ENCODE data around the gene CD163.

Gene CD163

GRCh38 chr12:7496451-7496850, 7.1 kb downstream of the CD163 start:
- H3K27ac ChIP-seq (ENCODE audit: low read length): no peak overlapping the region
- H3K9me3 ChIP-seq (ENCODE audit: control insufficient read depth in 1 of 2, low read length in 2 of 2): no peaks in the 10 kb centered on the region
- H3K4me3 ChIP-seq (ENCODE audit: low read depth in 1 of 2, low read length in 2 of 2): no peak overlapping the region
- no peaks in the 10 kb centered on the region for H3K36me3 ChIP-seq (ENCODE audit: control insufficient read depth in 1 of 2, insufficient read depth in 2 of 2, low read length in 2 of 2)
- no peaks in the 10 kb centered on the region for H3K27me3 ChIP-seq (ENCODE audit: low read depth, low read length)
- H3K4me1 ChIP-seq (ENCODE audit: control insufficient read depth in 1 of 2, insufficient read depth in 2 of 2, low read length in 2 of 2): no peaks in the 10 kb centered on the region

- Histone ChIP-seq H3K27ac (ENCODE audit: low read length) (no peak overlapping the region), H3K9me3 (ENCODE audit: control insufficient read depth in 1 of 2, low read length in 2 of 2) (no peaks in the 10 kb centered on the region), H3K36me3 (ENCODE audit: control insufficient read depth in 1 of 2, insufficient read depth in 2 of 2, low read length in 2 of 2) (no peaks in the 10 kb centered on the region), H3K4me1 (ENCODE audit: control insufficient read depth in 1 of 2, insufficient read depth in 2 of 2, low read length in 2 of 2) (no peaks in the 10 kb centered on the region), H3K27me3 (ENCODE audit: low read depth, low read length) (no peaks in the 10 kb centered on the region), H3K4me3 (ENCODE audit: low read depth in 1 of 2, low read length in 2 of 2) (no peak overlapping the region)
Observed at GRCh38 chr12:7495136-7495535, 8.4 kb downstream of the CD163 start.

GRCh38 chr12:7493006-7493405, 10.6 kb downstream of the CD163 start:
- H3K4me3 ChIP-seq (ENCODE audit: low read depth in 1 of 2, low read length in 2 of 2): peak overlapping the region in 1 of 2 donors; percentile 14

GRCh38 chr12:7486512-7486911, 17.1 kb downstream of the CD163 start:
- Histone ChIP-seq H3K9me3 (ENCODE audit: control insufficient read depth in 1 of 2, low read length in 2 of 2) (no peaks in the 10 kb centered on the region), H3K4me3 (ENCODE audit: low read depth in 1 of 2, low read length in 2 of 2) (no peak overlapping the region), H3K27me3 (ENCODE audit: low read depth, low read length) (no peaks in the 10 kb centered on the region), H3K27ac (ENCODE audit: low read length) (no peak overlapping the region), H3K4me1 (ENCODE audit: control insufficient read depth in 1 of 2, insufficient read depth in 2 of 2, low read length in 2 of 2) (no peaks in the 10 kb centered on the region), H3K36me3 (ENCODE audit: control insufficient read depth in 1 of 2, insufficient read depth in 2 of 2, low read length in 2 of 2) (no peaks in the 10 kb centered on the region)

More at GRCh38 chr12:7493006-7493405, 10.6 kb downstream of the CD163 start:
- H3K36me3 ChIP-seq (ENCODE audit: control insufficient read depth in 1 of 2, insufficient read depth in 2 of 2, low read length in 2 of 2): no peaks in the 10 kb centered on the region
- H3K9me3 ChIP-seq (ENCODE audit: control insufficient read depth in 1 of 2, low read length in 2 of 2): no peaks in the 10 kb centered on the region
- H3K27ac ChIP-seq (ENCODE audit: low read length): no peak overlapping the region
- no peaks in the 10 kb centered on the region for H3K4me1 ChIP-seq (ENCODE audit: control insufficient read depth in 1 of 2, insufficient read depth in 2 of 2, low read length in 2 of 2)
- H3K27me3 ChIP-seq (ENCODE audit: low read depth, low read length): no peaks in the 10 kb centered on the region

GRCh38 chr12:7485095-7485494, 18.5 kb downstream of the CD163 start:
- no peak overlapping the region for H3K4me3 ChIP-seq (ENCODE audit: low read depth in 1 of 2, low read length in 2 of 2)
- no peaks in the 10 kb centered on the region for H3K4me1 ChIP-seq (ENCODE audit: control insufficient read depth in 1 of 2, insufficient read depth in 2 of 2, low read length in 2 of 2)
- H3K27me3 ChIP-seq (ENCODE audit: low read depth, low read length): no peaks in the 10 kb centered on the region
- no peaks in the 10 kb centered on the region for H3K9me3 ChIP-seq (ENCODE audit: control insufficient read depth in 1 of 2, low read length in 2 of 2)
- H3K36me3 ChIP-seq (ENCODE audit: control insufficient read depth in 1 of 2, insufficient read depth in 2 of 2, low read length in 2 of 2): no peaks in the 10 kb centered on the region
- H3K27ac ChIP-seq (ENCODE audit: low read length): no peak overlapping the region

- no peaks in the 10 kb centered on the region for H3K27me3 ChIP-seq (ENCODE audit: low read depth, low read length)
Observed at GRCh38 chr12:7483343-7483742, 20.2 kb downstream of the CD163 start.

GRCh38 chr12:7479771-7480170, 23.8 kb downstream of the CD163 start:
- Histone ChIP-seq H3K27ac (ENCODE audit: low read length) (no peak overlapping the region), H3K4me1 (ENCODE audit: control insufficient read depth in 1 of 2, insufficient read depth in 2 of 2, low read length in 2 of 2) (no peaks in the 10 kb centered on the region), H3K36me3 (ENCODE audit: control insufficient read depth in 1 of 2, insufficient read depth in 2 of 2, low read length in 2 of 2) (no peaks in the 10 kb centered on the region), H3K27me3 (ENCODE audit: low read depth, low read length) (no peaks in the 10 kb centered on the region), H3K9me3 (ENCODE audit: control insufficient read depth in 1 of 2, low read length in 2 of 2) (no peaks in the 10 kb centered on the region), H3K4me3 (ENCODE audit: low read depth in 1 of 2, low read length in 2 of 2) (no peak overlapping the region)

More at GRCh38 chr12:7483343-7483742, 20.2 kb downstream of the CD163 start:
- no peak overlapping the region for H3K27ac ChIP-seq (ENCODE audit: low read length)
- no peaks in the 10 kb centered on the region for H3K9me3 ChIP-seq (ENCODE audit: control insufficient read depth in 1 of 2, low read length in 2 of 2)
- no peaks in the 10 kb centered on the region for H3K36me3 ChIP-seq (ENCODE audit: control insufficient read depth in 1 of 2, insufficient read depth in 2 of 2, low read length in 2 of 2)
- H3K4me3 ChIP-seq (ENCODE audit: low read depth in 1 of 2, low read length in 2 of 2): no peak overlapping the region
- H3K4me1 ChIP-seq (ENCODE audit: control insufficient read depth in 1 of 2, insufficient read depth in 2 of 2, low read length in 2 of 2): no peaks in the 10 kb centered on the region

- H3K9me3 ChIP-seq (ENCODE audit: control insufficient read depth in 1 of 2, low read length in 2 of 2): peaks cover 0 to 2% of the 10 kb centered on the region in 2 donors
- H3K36me3 ChIP-seq (ENCODE audit: control insufficient read depth in 1 of 2, insufficient read depth in 2 of 2, low read length in 2 of 2): no peaks in the 10 kb centered on the region
- no peaks in the 10 kb centered on the region for H3K4me1 ChIP-seq (ENCODE audit: control insufficient read depth in 1 of 2, insufficient read depth in 2 of 2, low read length in 2 of 2)
- H3K4me3 ChIP-seq (ENCODE audit: low read depth in 1 of 2, low read length in 2 of 2): no peak overlapping the region
- no peak overlapping the region for H3K27ac ChIP-seq (ENCODE audit: low read length)
- H3K27me3 ChIP-seq (ENCODE audit: low read depth, low read length): no peaks in the 10 kb centered on the region
Observed at GRCh38 chr12:7472060-7472459, 31.5 kb downstream of the CD163 start.

GRCh38 chr12:7460375-7461259, 43.0 kb downstream of the CD163 start:
- Histone ChIP-seq H3K4me1 (ENCODE audit: control insufficient read depth in 1 of 2, insufficient read depth in 2 of 2, low read length in 2 of 2) (no peaks in the 10 kb centered on the region), H3K4me3 (ENCODE audit: low read depth in 1 of 2, low read length in 2 of 2) (no peak overlapping the region), H3K27ac (ENCODE audit: low read length) (no peak overlapping the region), H3K9me3 (ENCODE audit: control insufficient read depth in 1 of 2, low read length in 2 of 2) (no peaks in the 10 kb centered on the region), H3K36me3 (ENCODE audit: control insufficient read depth in 1 of 2, insufficient read depth in 2 of 2, low read length in 2 of 2) (no peaks in the 10 kb centered on the region), H3K27me3 (ENCODE audit: low read depth, low read length) (no peaks in the 10 kb centered on the region)

GRCh38 chr12:7459973-7460372, 43.6 kb downstream of the CD163 start:
- Histone ChIP-seq H3K9me3 (ENCODE audit: control insufficient read depth in 1 of 2, low read length in 2 of 2) (no peaks in the 10 kb centered on the region), H3K4me1 (ENCODE audit: control insufficient read depth in 1 of 2, insufficient read depth in 2 of 2, low read length in 2 of 2) (no peaks in the 10 kb centered on the region), H3K27ac (ENCODE audit: low read length) (no peak overlapping the region), H3K27me3 (ENCODE audit: low read depth, low read length) (no peaks in the 10 kb centered on the region), H3K4me3 (ENCODE audit: low read depth in 1 of 2, low read length in 2 of 2) (no peak overlapping the region), H3K36me3 (ENCODE audit: control insufficient read depth in 1 of 2, insufficient read depth in 2 of 2, low read length in 2 of 2) (no peaks in the 10 kb centered on the region)

GRCh38 chr12:7451756-7452155, 51.8 kb downstream of the CD163 start:
- Histone ChIP-seq H3K36me3 (ENCODE audit: control insufficient read depth in 1 of 2, insufficient read depth in 2 of 2, low read length in 2 of 2) (no peaks in the 10 kb centered on the region), H3K27me3 (ENCODE audit: low read depth, low read length) (no peaks in the 10 kb centered on the region), H3K4me3 (ENCODE audit: low read depth in 1 of 2, low read length in 2 of 2) (no peak overlapping the region), H3K4me1 (ENCODE audit: control insufficient read depth in 1 of 2, insufficient read depth in 2 of 2, low read length in 2 of 2) (no peaks in the 10 kb centered on the region), H3K27ac (ENCODE audit: low read length) (no peak overlapping the region), H3K9me3 (ENCODE audit: control insufficient read depth in 1 of 2, low read length in 2 of 2) (peaks cover 0 to 2% of the 10 kb centered on the region in 2 donors)

- no peaks in the 10 kb centered on the region for H3K27me3 ChIP-seq (ENCODE audit: low read depth, low read length)
Observed at GRCh38 chr12:7450667-7451066, 52.9 kb downstream of the CD163 start.

More at GRCh38 chr12:7450667-7451066, 52.9 kb downstream of the CD163 start:
- H3K4me1 ChIP-seq (ENCODE audit: control insufficient read depth in 1 of 2, insufficient read depth in 2 of 2, low read length in 2 of 2): no peaks in the 10 kb centered on the region
- H3K9me3 ChIP-seq (ENCODE audit: control insufficient read depth in 1 of 2, low read length in 2 of 2): peaks cover 0 to 2% of the 10 kb centered on the region in 2 donors
- H3K36me3 ChIP-seq (ENCODE audit: control insufficient read depth in 1 of 2, insufficient read depth in 2 of 2, low read length in 2 of 2): no peaks in the 10 kb centered on the region
- H3K4me3 ChIP-seq (ENCODE audit: low read depth in 1 of 2, low read length in 2 of 2): no peak overlapping the region
- H3K27ac ChIP-seq (ENCODE audit: low read length): no peak overlapping the region

Data from muscle layer of duodenum (tissue), 2 donors.